ENCODE measurements around the gene KHDC1L. TPM values are rescaled to one million over a fixed set of nuclear protein-coding genes. Genes with fewer than 3 reads are reported as not detected.

KHDC1L gene
- polyA plus RNA-seq, 1 of the 3 experiments (the other 2 are of a cell fraction) = 0.16 TPM

DNA sequence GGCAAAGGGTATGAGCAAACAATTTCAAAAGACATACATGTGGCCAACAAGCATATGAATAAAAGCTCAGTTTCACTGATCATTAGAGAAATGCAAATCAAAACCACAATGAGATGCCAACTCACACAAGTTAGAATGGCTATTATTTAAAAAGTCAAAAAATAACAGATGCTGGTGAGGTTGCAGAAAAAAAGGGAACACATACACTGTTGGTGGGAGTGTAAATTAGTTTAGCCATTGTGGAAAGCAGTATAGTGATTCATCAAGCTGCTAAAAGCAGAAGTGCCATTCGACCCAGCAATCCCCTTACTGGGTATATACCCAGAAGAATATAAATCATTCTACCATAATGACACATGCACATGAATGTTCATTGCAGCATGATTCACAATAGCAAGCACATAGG, 6.7 kb upstream of the KHDC1L start:
- Histone ChIP-seq H4K20me1 (ENCODE audit: insufficient read depth) (no peaks in the 10 kb centered on the region), H3K27ac (ENCODE audit: low read depth in 2 of 2, low read length in 1 of 2) (no peak overlapping the region), H3K9ac (no peak overlapping the region), H3K9me2 (no peaks in the 10 kb centered on the region), H3K27me3 (ENCODE audit: insufficient read depth) (no peaks in the 10 kb centered on the region), H3K9me3 (no peaks in the 10 kb centered on the region), H3K36me3 (replicated peaks in 1 of 2; ENCODE audit: control insufficient read depth in 1 of 2, insufficient read depth in 2 of 2, low read length in 1 of 2) (no peaks in the 10 kb centered on the region), H3K4me1 (ENCODE audit: control insufficient read depth in 1 of 2, insufficient read depth in 2 of 2, low read depth in 1 of 2, low read length in 1 of 2) (peaks cover 0 to 16% of the 10 kb centered on the region in 2 experiments; a peak in 1 of 4 replicates), H3K79me2 (ENCODE audit: insufficient read depth) (no peaks in the 10 kb centered on the region), H2AFZ (ENCODE audit: low read depth) (no peak overlapping the region), H3K4me2 (no peak overlapping the region), H3K4me3 (ENCODE audit: low read depth in 2 of 2, low read length in 1 of 2) (no peak overlapping the region), H3F3A (replicated peaks; ENCODE audit: insufficient read depth) (peaks cover 10% of the 10 kb centered on the region)
- POLR2A ChIA-PET = no interaction called here
- no peak for DNase-seq
- CTCF ChIA-PET = no interaction called here
- WGBS (ENCODE audit: low lambda C conversion rate) = 56% methylated on average over 1 of the region's 1 CpG
- no peak for TF ChIP-seq POLR2AphosphoS5 (IDR thresholded peaks at IDR 0.05; ENCODE audit: low read depth, low read length)
- TF ChIP-seq FOXM1 (IDR thresholded peaks at IDR 0.05; ENCODE audit: low read depth) = no peak
- TF ChIP-seq YY1 (IDR thresholded peaks at IDR 0.05; ENCODE audit: low read depth) = no peak
- TF ChIP-seq, protein P1, sequence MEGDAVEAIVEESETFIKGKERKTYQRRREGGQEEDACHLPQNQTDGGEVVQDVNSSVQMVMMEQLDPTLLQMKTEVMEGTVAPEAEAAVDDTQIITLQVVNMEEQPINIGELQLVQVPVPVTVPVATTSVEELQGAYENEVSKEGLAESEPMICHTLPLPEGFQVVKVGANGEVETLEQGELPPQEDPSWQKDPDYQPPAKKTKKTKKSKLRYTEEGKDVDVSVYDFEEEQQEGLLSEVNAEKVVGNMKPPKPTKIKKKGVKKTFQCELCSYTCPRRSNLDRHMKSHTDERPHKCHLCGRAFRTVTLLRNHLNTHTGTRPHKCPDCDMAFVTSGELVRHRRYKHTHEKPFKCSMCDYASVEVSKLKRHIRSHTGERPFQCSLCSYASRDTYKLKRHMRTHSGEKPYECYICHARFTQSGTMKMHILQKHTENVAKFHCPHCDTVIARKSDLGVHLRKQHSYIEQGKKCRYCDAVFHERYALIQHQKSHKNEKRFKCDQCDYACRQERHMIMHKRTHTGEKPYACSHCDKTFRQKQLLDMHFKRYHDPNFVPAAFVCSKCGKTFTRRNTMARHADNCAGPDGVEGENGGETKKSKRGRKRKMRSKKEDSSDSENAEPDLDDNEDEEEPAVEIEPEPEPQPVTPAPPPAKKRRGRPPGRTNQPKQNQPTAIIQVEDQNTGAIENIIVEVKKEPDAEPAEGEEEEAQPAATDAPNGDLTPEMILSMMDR (IDR thresholded peaks at IDR 0.05) = no peak
- no peak for TF ChIP-seq RFX5 (IDR thresholded peaks at IDR 0.05; ENCODE audit: low read length)
- TF ChIP-seq RCOR1 (IDR thresholded peaks at IDR 0.05; ENCODE audit: low read length) = no peak
- TF ChIP-seq MEF2A (IDR thresholded peaks at IDR 0.05; ENCODE audit: borderline replicate concordance, low read depth) = no peak
- no peak for TF ChIP-seq NRF1 (IDR thresholded peaks at IDR 0.05; ENCODE audit: low read depth, low read length)
- no peak for TF ChIP-seq NFIC (IDR thresholded peaks at IDR 0.05; ENCODE audit: borderline replicate concordance)
- TF ChIP-seq RXRA (IDR thresholded peaks at IDR 0.05; ENCODE audit: borderline replicate concordance, low read depth) = no peak

DNA sequence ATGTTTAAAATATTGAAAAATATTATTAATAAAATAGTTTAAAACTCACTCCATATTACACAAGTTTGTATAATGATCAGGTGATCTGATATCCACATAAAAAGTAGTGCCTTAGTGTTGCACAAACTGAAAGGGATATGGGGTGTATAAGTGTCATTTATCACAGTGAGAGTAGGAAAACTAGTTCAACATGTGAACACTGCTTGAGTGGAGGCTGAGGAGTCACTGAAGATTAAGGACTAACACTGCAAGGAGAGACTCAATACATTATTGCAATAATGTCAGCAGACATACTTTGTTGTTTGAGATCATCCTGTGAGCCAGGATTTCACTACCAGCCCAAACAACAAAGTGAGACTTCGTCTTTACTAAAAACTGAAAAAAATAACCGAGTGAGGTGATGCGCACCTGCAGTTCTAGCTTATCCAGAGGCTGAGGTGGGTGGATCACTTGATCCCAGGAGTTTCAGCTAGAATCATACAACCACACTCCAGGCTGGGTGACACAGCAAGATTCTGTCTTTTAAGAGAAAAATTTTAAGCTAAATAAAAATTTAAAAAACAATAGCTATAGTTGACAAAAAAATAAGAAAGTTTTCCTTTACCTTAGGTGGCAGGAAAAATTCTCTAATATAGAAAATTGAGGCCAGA, 2.4 kb upstream of the KHDC1L start:
- no peak overlapping the region for H3K4me2 ChIP-seq
- no peaks in the 10 kb centered on the region for H3F3A ChIP-seq (replicated peaks; ENCODE audit: insufficient read depth)
- no peaks in the 10 kb centered on the region for H3K4me1 ChIP-seq (ENCODE audit: control insufficient read depth in 1 of 2, insufficient read depth in 2 of 2, low read depth in 1 of 2, low read length in 1 of 2)
- H3K4me3 ChIP-seq (ENCODE audit: low read depth in 2 of 2, low read length in 1 of 2) = no peak overlapping the region
- H3K9me3 ChIP-seq = no peaks in the 10 kb centered on the region
- CTCF ChIA-PET = interaction anchor here (1.7 kb wide), 1 partner anchor 99 kb away, joined by 5 read pairs; no protein-coding TSS in a partner anchor
- no peak overlapping the region for H3K9ac ChIP-seq
- DNase-seq = no peak
- H2AFZ ChIP-seq (ENCODE audit: low read depth) = no peak overlapping the region
- H3K79me2 ChIP-seq (ENCODE audit: insufficient read depth) = no peaks in the 10 kb centered on the region
- no peaks in the 10 kb centered on the region for H3K36me3 ChIP-seq (replicated peaks in 1 of 2; ENCODE audit: control insufficient read depth in 1 of 2, insufficient read depth in 2 of 2, low read length in 1 of 2)
- no peaks in the 10 kb centered on the region for H3K9me2 ChIP-seq
- no peak overlapping the region for H3K27ac ChIP-seq (ENCODE audit: low read depth in 2 of 2, low read length in 1 of 2)
- H3K27me3 ChIP-seq (ENCODE audit: insufficient read depth) = no peaks in the 10 kb centered on the region
- H4K20me1 ChIP-seq (ENCODE audit: insufficient read depth) = no peaks in the 10 kb centered on the region
- POLR2A ChIA-PET = interaction anchor here (0.6 kb wide), 1 partner anchor 8 kb away, joined by 6 read pairs; no protein-coding TSS in a partner anchor
- WGBS (ENCODE audit: low lambda C conversion rate) = 86% methylated on average over 3 of the region's 3 CpGs
- TF ChIP-seq, protein P2, sequence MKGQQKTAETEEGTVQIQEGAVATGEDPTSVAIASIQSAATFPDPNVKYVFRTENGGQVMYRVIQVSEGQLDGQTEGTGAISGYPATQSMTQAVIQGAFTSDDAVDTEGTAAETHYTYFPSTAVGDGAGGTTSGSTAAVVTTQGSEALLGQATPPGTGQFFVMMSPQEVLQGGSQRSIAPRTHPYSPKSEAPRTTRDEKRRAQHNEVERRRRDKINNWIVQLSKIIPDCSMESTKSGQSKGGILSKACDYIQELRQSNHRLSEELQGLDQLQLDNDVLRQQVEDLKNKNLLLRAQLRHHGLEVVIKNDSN (IDR thresholded peaks at IDR 0.05; ENCODE audit: borderline replicate concordance, low read depth) = no peak
- TF ChIP-seq POLR2AphosphoS5 (IDR thresholded peaks at IDR 0.05; ENCODE audit: low read depth, low read length) = no peak
- TF ChIP-seq SIN3A (IDR thresholded peaks at IDR 0.05; ENCODE audit: borderline replicate concordance, low read depth, low read length) = no peak
- TF ChIP-seq, protein P3, sequence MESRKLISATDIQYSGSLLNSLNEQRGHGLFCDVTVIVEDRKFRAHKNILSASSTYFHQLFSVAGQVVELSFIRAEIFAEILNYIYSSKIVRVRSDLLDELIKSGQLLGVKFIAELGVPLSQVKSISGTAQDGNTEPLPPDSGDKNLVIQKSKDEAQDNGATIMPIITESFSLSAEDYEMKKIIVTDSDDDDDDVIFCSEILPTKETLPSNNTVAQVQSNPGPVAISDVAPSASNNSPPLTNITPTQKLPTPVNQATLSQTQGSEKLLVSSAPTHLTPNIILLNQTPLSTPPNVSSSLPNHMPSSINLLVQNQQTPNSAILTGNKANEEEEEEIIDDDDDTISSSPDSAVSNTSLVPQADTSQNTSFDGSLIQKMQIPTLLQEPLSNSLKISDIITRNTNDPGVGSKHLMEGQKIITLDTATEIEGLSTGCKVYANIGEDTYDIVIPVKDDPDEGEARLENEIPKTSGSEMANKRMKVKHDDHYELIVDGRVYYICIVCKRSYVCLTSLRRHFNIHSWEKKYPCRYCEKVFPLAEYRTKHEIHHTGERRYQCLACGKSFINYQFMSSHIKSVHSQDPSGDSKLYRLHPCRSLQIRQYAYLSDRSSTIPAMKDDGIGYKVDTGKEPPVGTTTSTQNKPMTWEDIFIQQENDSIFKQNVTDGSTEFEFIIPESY (IDR thresholded peaks at IDR 0.05; ENCODE audit: borderline replicate concordance, low read depth) = no peak
- no peak for TF ChIP-seq ELF1 (IDR thresholded peaks at IDR 0.05)
- TF ChIP-seq FOSL2 (IDR thresholded peaks at IDR 0.05; ENCODE audit: borderline replicate concordance, low read depth) = no peak
- no peak for TF ChIP-seq MXI1 (IDR thresholded peaks at IDR 0.05; ENCODE audit: low read depth, low read length)
- no peak for TF ChIP-seq MEF2A (IDR thresholded peaks at IDR 0.05; ENCODE audit: borderline replicate concordance, low read depth)
- TF ChIP-seq YY1 (IDR thresholded peaks at IDR 0.05; ENCODE audit: low read depth) = no peak
- TF ChIP-seq, protein P4, sequence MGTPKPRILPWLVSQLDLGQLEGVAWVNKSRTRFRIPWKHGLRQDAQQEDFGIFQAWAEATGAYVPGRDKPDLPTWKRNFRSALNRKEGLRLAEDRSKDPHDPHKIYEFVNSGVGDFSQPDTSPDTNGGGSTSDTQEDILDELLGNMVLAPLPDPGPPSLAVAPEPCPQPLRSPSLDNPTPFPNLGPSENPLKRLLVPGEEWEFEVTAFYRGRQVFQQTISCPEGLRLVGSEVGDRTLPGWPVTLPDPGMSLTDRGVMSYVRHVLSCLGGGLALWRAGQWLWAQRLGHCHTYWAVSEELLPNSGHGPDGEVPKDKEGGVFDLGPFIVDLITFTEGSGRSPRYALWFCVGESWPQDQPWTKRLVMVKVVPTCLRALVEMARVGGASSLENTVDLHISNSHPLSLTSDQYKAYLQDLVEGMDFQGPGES (IDR thresholded peaks at IDR 0.05; ENCODE audit: low read depth, low read length) = no peak
- TF ChIP-seq RXRA (IDR thresholded peaks at IDR 0.05; ENCODE audit: borderline replicate concordance, low read depth) = no peak
- TF ChIP-seq, protein P5, sequence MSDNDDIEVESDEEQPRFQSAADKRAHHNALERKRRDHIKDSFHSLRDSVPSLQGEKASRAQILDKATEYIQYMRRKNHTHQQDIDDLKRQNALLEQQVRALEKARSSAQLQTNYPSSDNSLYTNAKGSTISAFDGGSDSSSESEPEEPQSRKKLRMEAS (IDR thresholded peaks at IDR 0.05; ENCODE audit: low read depth) = no peak
- TF ChIP-seq, protein P1 (IDR thresholded peaks at IDR 0.05) = no peak
- TF ChIP-seq FOXM1 (IDR thresholded peaks at IDR 0.05; ENCODE audit: low read depth) = no peak
- TF ChIP-seq RFX5 (IDR thresholded peaks at IDR 0.05; ENCODE audit: low read length) = no peak
